Uterus (tissue), 2 donors: Measurements from ENCODE around the gene KCTD2.

ENCODE experiments used
- CTCF ChIP-seq, 4 experiments: fragments of 200-600 bp in 2 of 4; fragments of 450-650 bp in 2 of 4; sonication (generic) in 2 of 4; IDR thresholded peaks; one replicate each; pipeline ENCODE4 v1.5.1; 2016 to 2019; ENCODE audit warnings: antibody characterized with exemption in 4 of 4, mild to moderate bottlenecking in 2 of 4, moderate library complexity in 1 of 4
- POLR2A ChIP-seq, 2 donors: fragments of 450-650 bp; IDR thresholded peaks; one replicate each; pipeline ENCODE4 v1.6.1; 2016; ENCODE audit warnings: antibody characterized with exemption in 2 of 2, mild to moderate bottlenecking in 1 of 2, moderate library complexity in 1 of 2

- no peak for TF ChIP-seq CTCF (IDR thresholded peaks at IDR 0.05)
- no peak for TF ChIP-seq POLR2A (IDR thresholded peaks at IDR 0.05)
These were observed 41.7 kb upstream of the KCTD2 start for GRCh38 chr17:75005291-75005690.
